Endothelial cell of umbilical vein (primary cell): ENCODE results near the gene NKAIN4. TPM values are rescaled to one million over a fixed set of nuclear protein-coding genes. Genes with fewer than 3 reads are reported as not detected.
A peak's percentile ranks its signal among the peaks of the same experiment; 100 is the strongest.

Experiments used
- BruUV-seq: library from RNA; stranded (reverse); fragments of 400-500 nt; replicated peaks from 2 replicates; lab custom pipeline; 2021; lab: Mats Ljungman, UMichigan
- CTCF ChIA-PET: fragments of 300-600, 350-600 bp; sonication (Branson Sonifier 250); formaldehyde crosslinking; loops from one replicate; lab custom pipeline; 2021; ENCODE audit warnings: antibody characterized with exemption, inconsistent platforms; lab: Charles Lee
- POLR2A ChIA-PET: fragments of 300-600, 350-600 bp; sonication (Branson Sonifier 250); formaldehyde crosslinking; loops from one replicate; lab custom pipeline; 2021; ENCODE audit warnings: antibody characterized with exemption, inconsistent platforms; lab: Charles Lee
- DNase-seq: peaks from one replicate; pipeline ENCODE4 v3.0.0-alpha.2; 2011; ENCODE audit warnings: low read depth, low spot score
- FAIRE-seq: peaks from 2 replicates; lab custom pipeline; 2011; peaks lifted over from hg19 to GRCh38; lab: Jason Lieb, UNC
- H2AFZ ChIP-seq: 2 replicates; pipeline ENCODE4 v1.6.0; 2012; ENCODE audit warnings: low read depth, low read length, control low read depth, inconsistent platforms
- H3K27ac ChIP-seq: 2 replicates; pipeline ENCODE4 v1.5.1; 2011; ENCODE audit warnings: low read depth, mild to moderate bottlenecking, control low read depth, low read length, moderate library complexity; ENCODE audit not compliant: insufficient read depth
- H3K27me3 ChIP-seq, 2 experiments: 2 replicates each; pipeline versions ENCODE4 v1.6.0 to v1.6.1; 2011; ENCODE audit warnings: low read length in 2 of 2, mixed read lengths in 1 of 2; ENCODE audit not compliant: control insufficient read depth in 2 of 2, insufficient read depth in 2 of 2
- H3K36me3 ChIP-seq, 2 experiments: 2 replicates in 1 of 2; 3 replicates in 1 of 2; pipeline ENCODE4 v1.5.1; 2011; ENCODE audit warnings: low read length in 2 of 2, mild to moderate bottlenecking in 1 of 2, moderate library complexity in 1 of 2; ENCODE audit not compliant: control insufficient read depth in 2 of 2, insufficient read depth in 2 of 2; ENCODE audit errors: extremely low read depth in 1 of 2
- H3K4me1 ChIP-seq: 3 replicates; pipeline ENCODE4 v1.5.1; 2011; ENCODE audit warnings: mild to moderate bottlenecking, low read length; ENCODE audit not compliant: control insufficient read depth, insufficient read depth; ENCODE audit errors: extremely low read depth
- H3K4me2 ChIP-seq: 2 replicates; pipeline ENCODE4 v1.6.1; 2011; ENCODE audit warnings: low read length, control low read depth, mixed read lengths; ENCODE audit not compliant: insufficient read depth
- H3K4me3 ChIP-seq, 3 experiments: fragments of 200-600 bp in 1 of 3; sonication (generic), shearing (Covaris generic) in 1 of 3; replicated peaks in 1 of 3; 2 replicates each; pipeline ENCODE4 v1.5.1; 2011 to 2016; ENCODE audit warnings: control low read depth in 3 of 3, low read length in 3 of 3, mild to moderate bottlenecking in 2 of 3, inconsistent platforms in 1 of 3, low read depth in 1 of 3, moderate library complexity in 1 of 3; ENCODE audit not compliant: insufficient read depth in 1 of 3
- H3K79me2 ChIP-seq: 2 replicates; pipeline ENCODE4 v1.6.0; 2012; ENCODE audit warnings: low read length, inconsistent platforms; ENCODE audit not compliant: control insufficient read depth, insufficient read depth
- H3K9ac ChIP-seq: replicated peaks from 2 replicates; pipeline ENCODE3; 2011; ENCODE audit warnings: low read length, control low read depth; ENCODE audit not compliant: insufficient read depth; ENCODE audit errors: extremely low read depth
- H3K9me1 ChIP-seq: replicated peaks from 3 replicates; pipeline ENCODE4 v1.6.0; 2011; ENCODE audit warnings: mild to moderate bottlenecking, low read length; ENCODE audit not compliant: control insufficient read depth, insufficient read depth; ENCODE audit errors: extremely low read depth
- H3K9me3 ChIP-seq: replicated peaks from 2 replicates; pipeline ENCODE4 v1.5.1; 2012; ENCODE audit warnings: low read length, inconsistent platforms; ENCODE audit not compliant: control insufficient read depth, insufficient read depth
- H4K20me1 ChIP-seq: replicated peaks from 2 replicates; pipeline ENCODE3; 2011; ENCODE audit warnings: mild to moderate bottlenecking, low read length; ENCODE audit not compliant: control insufficient read depth, insufficient read depth; ENCODE audit errors: extremely low read depth
- EZH2 ChIP-seq: IDR thresholded peaks from 2 replicates; pipeline ENCODE4 v1.6.1; 2012; ENCODE audit warnings: borderline replicate concordance, low read depth, mild to moderate bottlenecking, moderate library complexity, low read length, inconsistent platforms; ENCODE audit not compliant: severe bottlenecking
- GATA2 ChIP-seq: IDR thresholded peaks from 2 replicates; pipeline ENCODE4 v1.7.0; 2011; ENCODE audit warnings: low read depth, mild to moderate bottlenecking, moderate library complexity, mixed read lengths, low read length; ENCODE audit not compliant: insufficient read length, insufficient read depth
- MYC ChIP-seq: IDR thresholded peaks from one replicate; pipeline ENCODE4 v1.6.1; 2011; ENCODE audit warnings: mild to moderate bottlenecking, low read depth, low read length
- dilution Hi-C: fragments of 300-500 bp; cut with MboI; formaldehyde crosslinking; loops from one replicate; pipeline ENCODE4 v1.15.0; 2019; ENCODE audit warnings: low sequenced_read_pairs; ENCODE audit not compliant: extremely low pct_ligation_motif_present
- intact Hi-C: fragments of 100-400 bp; cut with micrococcal nuclease; formaldehyde crosslinking; loops from one replicate; pipeline ENCODE4 v1.10.0; 2022
- polyA plus RNA-seq, 4 experiments: library from polyadenylated mRNA; depleted of rRNA in 3 of 4; stranded (reverse) in 3 of 4; unstranded in 1 of 4; fragments of >200 nt; gene quantifications; 2 replicates each; pipeline versions ENCODE4 v1.2.1 to v1.2.3, GENCODE V29; 2011 to 2012; ENCODE audit warnings: missing spikeins in 1 of 4
- total RNA-seq: library from RNA; stranded (reverse); gene quantifications from 2 replicates; pipeline ENCODE4 v1.2.3, GENCODE V29; 2021
- TF ChIP-seq, protein P1 (sequence below), 2 donors: IDR thresholded peaks; 1 replicate in 1 of 2; 2 replicates in 1 of 2; pipeline ENCODE4 v1.5.1; 2011; ENCODE audit warnings: low read length in 2 of 2, mild to moderate bottlenecking in 2 of 2, moderate library complexity in 2 of 2, control low read depth in 1 of 2, inconsistent platforms in 1 of 2, low read depth in 1 of 2; ENCODE audit not compliant: insufficient read depth in 1 of 2; ENCODE audit errors: extremely low read depth in 1 of 2

NKAIN4 gene
- total and polyA plus RNA-seq, 2 donors (not counting 3 experiments of a cell fraction or from before 2014, with no cell fraction given) = 0.04 TPM; not detected in 1

DNA sequence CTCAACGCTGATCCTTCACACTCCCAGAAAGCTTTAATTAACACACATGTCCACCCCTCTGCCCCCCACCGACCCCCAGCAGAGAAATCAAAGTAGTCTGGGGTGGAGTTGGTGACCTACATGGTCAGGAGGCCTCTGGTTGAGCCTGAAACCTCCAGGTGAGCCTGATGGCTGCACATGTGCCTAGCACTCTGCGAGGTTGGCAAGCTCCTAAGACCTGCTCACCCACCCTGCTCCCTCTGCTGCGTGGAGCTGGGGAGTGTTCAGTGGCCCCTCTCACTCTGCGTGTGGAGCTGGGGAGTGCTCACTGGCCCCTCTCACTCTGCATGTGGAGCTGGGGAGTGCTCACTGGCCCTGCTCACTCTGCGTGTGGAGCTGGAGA, 30.4 kb downstream of the NKAIN4 start:
- no TSS peak for BruUV-seq
- Histone ChIP-seq H2AFZ (no peak overlapping the region), H3K4me2 (no peak overlapping the region), H3K4me1 (no peaks in the 10 kb centered on the region), H3K4me3 (no peak overlapping the region), H3K27ac (no peak overlapping the region), H3K79me2 (no peaks in the 10 kb centered on the region), H3K9me3 (no peaks in the 10 kb centered on the region), H3K9ac (no peak overlapping the region), H4K20me1 (no peaks in the 10 kb centered on the region), H3K36me3 (no peaks in the 10 kb centered on the region), H3K27me3 (peaks cover 0 to 2% of the 10 kb centered on the region in 2 experiments), H3K9me1 (no peaks in the 10 kb centered on the region)
- intact Hi-C loops (loop anchor here (5.0 kb wide), 1 partner anchor 68 kb away; the partner anchor contains the start of gene COL20A1), dilution Hi-C loops (no loop called here)
- FAIRE-seq (no peak), DNase-seq (no peak)
- ChIA-PET POLR2A (no interaction called here), CTCF (interaction anchor here (0.6 to 4.8 kb wide), 51 partner anchors 8 to 897 kb away, joined by 3 to 116 read pairs (median 6); partner anchors contain the start of genes ARFGAP1, BHLHE23, BIRC7 and COL20A1)
- TF ChIP-seq MYC = no peak
- TF ChIP-seq GATA2 = no peak

DNA sequence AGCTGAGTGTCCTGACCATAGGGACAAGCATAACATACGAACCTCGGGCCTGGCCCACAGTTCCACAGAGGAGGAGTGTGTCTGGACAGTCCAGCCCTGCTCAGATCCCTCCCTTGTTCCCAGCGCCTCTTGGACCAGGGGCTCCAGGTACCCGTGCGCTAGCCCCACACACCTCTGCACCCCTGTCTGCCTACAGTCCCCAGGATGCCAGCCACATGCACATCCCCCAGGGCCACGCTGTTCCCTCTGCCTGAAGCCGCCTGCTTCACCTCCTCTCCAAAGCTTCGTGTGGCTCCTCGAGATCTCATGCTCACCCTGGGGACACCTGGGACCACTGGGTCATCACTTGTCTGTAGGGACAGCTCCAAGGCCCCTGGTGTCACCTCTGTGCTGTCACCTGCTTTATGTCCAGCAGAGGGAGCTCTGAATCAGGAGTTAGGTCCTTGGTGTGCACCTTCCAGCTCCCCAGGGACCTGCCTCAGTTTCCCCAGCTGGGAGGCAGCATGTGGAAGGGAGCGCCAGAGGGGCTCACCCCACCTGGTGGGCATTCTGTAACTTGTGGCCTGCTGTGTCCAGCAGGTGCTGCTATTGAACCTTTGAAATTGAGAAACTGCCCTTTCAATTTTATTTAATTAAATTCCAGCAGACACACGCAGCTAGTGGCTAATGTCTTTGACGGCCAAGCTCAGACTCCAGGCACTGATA, 31.0 kb downstream of the NKAIN4 start:
- DNase-seq (peak; percentile 35), FAIRE-seq (peak; percentile 54)
- H3K9me3 ChIP-seq = no peaks in the 10 kb centered on the region
- intact Hi-C loops (loop anchor here (5.0 kb wide), 1 partner anchor 69 kb away; the partner anchor contains the start of gene COL20A1), dilution Hi-C loops (no loop called here)
- no peak overlapping the region for H3K4me3 ChIP-seq
- H3K27ac ChIP-seq = no peak overlapping the region
- no peaks in the 10 kb centered on the region for H4K20me1 ChIP-seq
- no peak overlapping the region for H3K4me2 ChIP-seq
- H3K27me3 ChIP-seq = no peaks in the 10 kb centered on the region
- ChIA-PET CTCF (interaction anchor here (0.6 to 4.8 kb wide), 53 partner anchors 8 to 898 kb away, joined by 3 to 116 read pairs (median 5); partner anchors contain the start of genes ARFGAP1, BHLHE23, BIRC7 and COL20A1), POLR2A (no interaction called here)
- H3K36me3 ChIP-seq = no peaks in the 10 kb centered on the region
- BruUV-seq = no TSS peak
- H3K9ac ChIP-seq = no peak overlapping the region
- H3K4me1 ChIP-seq = no peaks in the 10 kb centered on the region
- TF ChIP-seq EZH2 = no peak
- TF ChIP-seq, protein P1, sequence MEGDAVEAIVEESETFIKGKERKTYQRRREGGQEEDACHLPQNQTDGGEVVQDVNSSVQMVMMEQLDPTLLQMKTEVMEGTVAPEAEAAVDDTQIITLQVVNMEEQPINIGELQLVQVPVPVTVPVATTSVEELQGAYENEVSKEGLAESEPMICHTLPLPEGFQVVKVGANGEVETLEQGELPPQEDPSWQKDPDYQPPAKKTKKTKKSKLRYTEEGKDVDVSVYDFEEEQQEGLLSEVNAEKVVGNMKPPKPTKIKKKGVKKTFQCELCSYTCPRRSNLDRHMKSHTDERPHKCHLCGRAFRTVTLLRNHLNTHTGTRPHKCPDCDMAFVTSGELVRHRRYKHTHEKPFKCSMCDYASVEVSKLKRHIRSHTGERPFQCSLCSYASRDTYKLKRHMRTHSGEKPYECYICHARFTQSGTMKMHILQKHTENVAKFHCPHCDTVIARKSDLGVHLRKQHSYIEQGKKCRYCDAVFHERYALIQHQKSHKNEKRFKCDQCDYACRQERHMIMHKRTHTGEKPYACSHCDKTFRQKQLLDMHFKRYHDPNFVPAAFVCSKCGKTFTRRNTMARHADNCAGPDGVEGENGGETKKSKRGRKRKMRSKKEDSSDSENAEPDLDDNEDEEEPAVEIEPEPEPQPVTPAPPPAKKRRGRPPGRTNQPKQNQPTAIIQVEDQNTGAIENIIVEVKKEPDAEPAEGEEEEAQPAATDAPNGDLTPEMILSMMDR (IDR thresholded peaks at IDR 0.05; ENCODE audit: extremely low read depth in 1 of 2, insufficient read depth in 1 of 2, low read depth in 1 of 2, low read length in 2 of 2) = peak; percentile 75 to 81
- no peaks in the 10 kb centered on the region for H3K9me1 ChIP-seq
- no peak overlapping the region for H2AFZ ChIP-seq
- no peaks in the 10 kb centered on the region for H3K79me2 ChIP-seq
